Measurements from ENCODE around the gene MRPL30. TPM values are rescaled to one million over a fixed set of nuclear protein-coding genes. Genes with fewer than 3 reads are reported as not detected.

MRPL30 gene
- total and polyA plus RNA-seq, 7 donors = 21.0 to 40.5 (median 36.4) TPM

DNA sequence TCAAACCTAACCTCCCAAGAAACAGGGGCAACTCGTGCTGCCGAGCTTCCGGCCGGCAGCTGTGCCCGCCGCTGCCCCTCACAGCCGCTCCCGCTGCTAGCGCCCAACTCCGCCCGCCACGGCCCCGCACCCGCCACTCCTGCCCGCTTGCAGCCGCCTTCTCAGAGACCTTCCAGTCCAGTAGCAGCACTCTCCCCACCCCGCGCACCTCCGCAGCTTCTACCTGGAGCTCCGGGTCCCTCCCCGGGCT lies 40.2 kb upstream of the MRPL30 start:
- H3K4me3 ChIP-seq = peak overlapping the region; percentile 73 to 97 (median 83)
- no peak for TF ChIP-seq POLR2AphosphoS5 (IDR thresholded peaks at IDR 0.05)
- TF ChIP-seq EP300 (IDR thresholded peaks at IDR 0.05) = no peak
- TF ChIP-seq POLR2A (IDR thresholded peaks at IDR 0.05) = peak in 1 of 2 donors; percentile 77
- TF ChIP-seq CTCF (IDR thresholded peaks at IDR 0.05) = no peak
- 0 to 1% methylated on average over 21 of the region's 21 CpGs for WGBS, 2 donors
- DNase-seq = peak; percentile 71
- no peaks in the 10 kb centered on the region for H3K27me3 ChIP-seq
- H3K36me3 ChIP-seq = no peaks in the 10 kb centered on the region
- peaks cover 0 to 16% (median 11%) of the 10 kb centered on the region in 4 donors for H3K4me1 ChIP-seq
- intact Hi-C loops (cut with DNase I) = loop anchor here (1.0 to 5.0 kb wide), 2 partner anchors 13 to 42 kb away; partner anchors contain the start of genes MITD1 and MRPL30
- H3K27ac ChIP-seq = peak overlapping the region; percentile 81 to 87 (median 82)
- no peaks in the 10 kb centered on the region for H3K9me3 ChIP-seq

- intact Hi-C loops (cut with DNase I) = loop anchor here (1.0 to 5.0 kb wide), 2 partner anchors 12 to 41 kb away; partner anchors contain the start of genes MITD1 and MRPL30
- H3K27ac ChIP-seq = peak within 1 kb of the TSS; percentile 81 to 87 (median 82)
- TF ChIP-seq EP300 (IDR thresholded peaks at IDR 0.05) = no peak
- no peak for TF ChIP-seq CTCF (IDR thresholded peaks at IDR 0.05)
- TF ChIP-seq POLR2AphosphoS5 (IDR thresholded peaks at IDR 0.05) = peak; percentile 84 to 97 (median 84)
- TF ChIP-seq POLR2A (IDR thresholded peaks at IDR 0.05) = peak in 1 of 2 donors; percentile 72
These were observed 39.6 kb upstream of the MRPL30 start, which contains the start of gene C2orf15 for GRCh38 chr2:99141110-99142108. Gene C2orf15 (plus strand): TSS chr2:99141707. CDS start chr2:99150559, 8,852 bp downstream.

GRCh38 chr2:99150706-99151105 lies 30.3 kb upstream of the MRPL30 start:
- Histone ChIP-seq H3K4me3 (no peak overlapping the region), H3K4me1 (peaks cover 0 to 14% (median 11%) of the 10 kb centered on the region in 4 donors), H3K27ac (no peak overlapping the region), H3K9me3 (no peaks in the 10 kb centered on the region), H3K27me3 (no peaks in the 10 kb centered on the region), H3K36me3 (no peaks in the 10 kb centered on the region)
- TF ChIP-seq CTCF (IDR thresholded peaks at IDR 0.05) (no peak), POLR2AphosphoS5 (IDR thresholded peaks at IDR 0.05) (no peak), POLR2A (IDR thresholded peaks at IDR 0.05) (no peak), EP300 (IDR thresholded peaks at IDR 0.05) (no peak)
- 84 to 88% methylated on average over 1 of the region's 1 CpG for WGBS, 2 donors
- DNase-seq = no peak
- intact Hi-C loops (cut with DNase I) = loop anchor here (10.0 kb wide), 1 partner anchor 344 kb away; the partner anchor contains the start of gene REV1

More at GRCh38 chr2:99141110-99142108, 39.6 kb upstream of the MRPL30 start, which contains the start of gene C2orf15:
- peaks cover 0 to 16% (median 11%) of the 10 kb centered on the region in 4 donors for H3K4me1 ChIP-seq
- DNase-seq = peak; percentile 95
- peak within 1 kb of the TSS; percentile 73 to 97 (median 83) for H3K4me3 ChIP-seq
- no peaks in the 10 kb centered on the region for H3K36me3 ChIP-seq
- no peaks in the 10 kb centered on the region for H3K27me3 ChIP-seq
- H3K9me3 ChIP-seq = no peaks in the 10 kb centered on the region
- WGBS, 2 donors = 1% methylated on average over 84 of the region's 84 CpGs

DNA sequence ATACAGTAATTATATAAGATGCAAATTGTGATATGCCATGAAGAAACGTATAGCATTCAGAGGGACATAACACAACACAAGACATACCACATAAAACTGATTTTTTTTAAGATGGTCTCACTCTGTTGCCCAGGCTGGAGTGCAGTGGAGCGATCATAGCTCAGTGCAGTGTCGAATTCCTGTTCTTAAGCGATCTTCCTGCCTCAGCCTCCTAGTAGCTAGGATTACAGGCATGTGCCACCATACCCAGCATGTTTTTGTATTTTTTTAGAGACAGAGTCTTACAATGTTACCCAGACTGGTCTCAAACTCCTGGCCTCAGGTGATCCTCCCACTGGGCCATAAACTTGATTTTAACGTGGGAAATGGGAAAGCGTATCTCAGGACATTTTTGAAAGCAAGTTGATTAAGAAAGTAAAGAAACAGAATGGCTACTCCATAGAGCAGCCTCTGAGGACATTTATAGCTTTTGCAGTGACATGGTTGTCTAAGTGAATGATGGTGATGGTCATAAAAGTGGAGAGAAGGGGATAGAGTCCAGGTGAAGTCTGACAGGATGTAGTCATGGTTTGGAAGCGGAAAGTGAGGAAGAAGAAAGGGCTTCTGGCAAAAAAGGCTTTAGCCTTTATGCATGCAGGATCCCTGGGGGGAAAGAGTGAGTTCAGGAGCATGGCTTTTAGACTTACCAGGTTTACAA lies 28.6 kb upstream of the MRPL30 start:
- Histone ChIP-seq H3K4me1 (peaks cover 0 to 19% (median 18%) of the 10 kb centered on the region in 4 donors), H3K4me3 (no peak overlapping the region), H3K27ac (no peak overlapping the region), H3K36me3 (peaks cover 0 to 5% (median under 1%) of the 10 kb centered on the region in 4 donors), H3K27me3 (no peaks in the 10 kb centered on the region), H3K9me3 (no peaks in the 10 kb centered on the region)
- WGBS, 2 donors = 77 to 79% methylated on average over 7 of the region's 7 CpGs
- intact Hi-C loops (cut with DNase I) = loop anchor here (10.0 kb wide), 1 partner anchor 342 kb away; the partner anchor contains the start of gene REV1
- no peak for TF ChIP-seq POLR2AphosphoS5 (IDR thresholded peaks at IDR 0.05)
- no peak for TF ChIP-seq POLR2A (IDR thresholded peaks at IDR 0.05)
- no peak for TF ChIP-seq CTCF (IDR thresholded peaks at IDR 0.05)
- no peak for TF ChIP-seq EP300 (IDR thresholded peaks at IDR 0.05)
- DNase-seq = no peak
